Activated CD8-positive, alpha-beta T cell treated with anti-CD3 and anti-CD28 coated beads, Interleukin-2, amount 10 ng/mL, durations not matched to agents 7 days and 5 days (primary cell): ENCODE data around the gene FERMT3. TPM values are rescaled to one million over a fixed set of nuclear protein-coding genes. Genes with fewer than 3 reads are reported as not detected.

Experiments used
- ATAC-seq: fragments of 150-1000 bp; cut with Tn5 transposase; one replicate; pipeline ENCODE4 v1.10.0; 2021; ENCODE audit warnings: moderate library complexity
- CTCF ChIA-PET: fragments of 350-600 bp; sonication (Branson Sonifier 250); formaldehyde crosslinking; loops from one replicate; lab custom pipeline; 2021; ENCODE audit warnings: antibody characterized with exemption; lab: Charles Lee
- POLR2A ChIA-PET: fragments of 350-600 bp; sonication (Branson Sonifier 250); formaldehyde crosslinking; loops from one replicate; lab custom pipeline; 2021; ENCODE audit warnings: antibody characterized with exemption; lab: Charles Lee
- DNase-seq: peaks from one replicate; pipeline ENCODE4 v3.0.0-alpha.2; 2020
- H3K27ac Mint-ChIP-seq: one replicate; pipeline ENCODE4 v1.8.0; 2021; ENCODE audit warnings: mild to moderate bottlenecking, mixed read lengths
- H3K27me3 Mint-ChIP-seq: one replicate; pipeline ENCODE4 v1.8.0; 2021; ENCODE audit warnings: low read depth, mixed read lengths
- H3K36me3 Mint-ChIP-seq: one replicate; pipeline ENCODE4 v1.8.0; 2021; ENCODE audit warnings: low read depth, mixed read lengths
- H3K4me1 Mint-ChIP-seq: one replicate; pipeline ENCODE4 v1.8.0; 2021; ENCODE audit warnings: low read depth, mixed read lengths
- H3K4me3 Mint-ChIP-seq: one replicate; pipeline ENCODE4 v1.8.0; 2021; ENCODE audit warnings: mild to moderate bottlenecking, mixed read lengths
- H3K9me3 Mint-ChIP-seq: one replicate; pipeline ENCODE4 v1.8.0; 2022; ENCODE audit warnings: mixed read lengths; ENCODE audit not compliant: insufficient read depth
- total RNA-seq, 2 experiments: library from RNA; stranded (reverse); gene quantifications; one replicate each; pipeline ENCODE4 v1.2.3, GENCODE V29; 2021

FERMT3 gene
- total RNA-seq, 2 experiments from 2014 or later = 261 to 281 TPM

DNA sequence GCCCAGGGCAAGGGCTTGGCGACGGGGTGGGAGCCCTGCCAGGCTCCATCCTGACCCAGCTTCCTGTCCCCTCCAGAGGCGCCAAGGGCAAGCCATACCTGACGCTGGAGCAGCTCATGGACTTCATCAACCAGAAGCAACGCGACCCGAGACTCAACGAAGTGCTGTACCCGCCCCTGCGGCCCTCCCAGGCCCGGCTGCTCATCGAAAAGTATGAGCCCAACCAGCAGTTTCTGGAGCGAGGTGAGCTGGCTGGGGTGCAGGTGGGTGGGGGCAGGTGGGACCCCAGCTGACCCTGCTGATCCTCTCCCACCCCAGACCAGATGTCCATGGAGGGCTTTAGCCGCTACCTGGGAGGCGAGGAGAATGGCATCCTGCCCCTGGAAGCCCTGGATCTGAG lies 49.8 kb downstream of the FERMT3 start:
- Mint-ChIP-seq H3K4me3 (no peak overlapping the region), H3K4me1 (peaks cover 28% of the 10 kb centered on the region), H3K9me3 (no peaks in the 10 kb centered on the region), H3K27ac (no peak overlapping the region), H3K27me3 (no peaks in the 10 kb centered on the region), H3K36me3 (peaks cover 15% of the 10 kb centered on the region)
- ChIA-PET POLR2A (interaction anchor here (0.7 to 1.0 kb wide), 2 partner anchors 13 to 30 kb away, joined by 3 to 4 read pairs; partner anchors contain the start of genes NUDT22 and TRPT1), CTCF (interaction anchor here (1.3 kb wide), 1 partner anchor 13 kb away, joined by 4 read pairs; no protein-coding TSS in a partner anchor)
- ATAC-seq = no peak
- no peak for DNase-seq

DNA sequence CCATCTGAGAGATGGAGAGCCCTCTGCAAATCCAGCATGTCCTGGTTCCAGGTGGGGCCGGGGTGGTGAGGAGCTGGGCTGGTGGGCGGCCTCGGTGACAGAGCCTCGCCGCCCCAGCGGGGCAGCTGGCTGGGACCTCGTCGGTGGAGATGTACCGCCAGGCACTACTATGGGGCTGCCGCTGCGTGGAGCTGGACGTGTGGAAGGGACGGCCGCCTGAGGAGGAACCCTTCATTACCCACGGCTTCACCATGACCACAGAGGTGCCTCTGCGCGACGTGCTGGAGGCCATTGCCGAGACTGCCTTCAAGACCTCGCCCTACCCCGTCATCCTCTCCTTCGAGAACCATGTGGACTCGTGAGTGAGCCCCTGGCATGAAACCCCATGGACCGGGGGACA lies 51.8 kb downstream of the FERMT3 start:
- ChIA-PET CTCF (interaction anchor here (1.2 kb wide), 1 partner anchor 12 kb away, joined by 4 read pairs; no protein-coding TSS in a partner anchor), POLR2A (interaction anchor here (0.6 to 1.5 kb wide), 3 partner anchors 11 to 34 kb away, joined by 3 to 8 read pairs (median 3); no protein-coding TSS in a partner anchor)
- Mint-ChIP-seq H3K27ac (no peak overlapping the region), H3K27me3 (no peaks in the 10 kb centered on the region), H3K4me1 (peaks cover 15% of the 10 kb centered on the region), H3K4me3 (no peak overlapping the region), H3K36me3 (peaks cover 21% of the 10 kb centered on the region), H3K9me3 (no peaks in the 10 kb centered on the region)
- ATAC-seq (no peak), DNase-seq (no peak)

DNA sequence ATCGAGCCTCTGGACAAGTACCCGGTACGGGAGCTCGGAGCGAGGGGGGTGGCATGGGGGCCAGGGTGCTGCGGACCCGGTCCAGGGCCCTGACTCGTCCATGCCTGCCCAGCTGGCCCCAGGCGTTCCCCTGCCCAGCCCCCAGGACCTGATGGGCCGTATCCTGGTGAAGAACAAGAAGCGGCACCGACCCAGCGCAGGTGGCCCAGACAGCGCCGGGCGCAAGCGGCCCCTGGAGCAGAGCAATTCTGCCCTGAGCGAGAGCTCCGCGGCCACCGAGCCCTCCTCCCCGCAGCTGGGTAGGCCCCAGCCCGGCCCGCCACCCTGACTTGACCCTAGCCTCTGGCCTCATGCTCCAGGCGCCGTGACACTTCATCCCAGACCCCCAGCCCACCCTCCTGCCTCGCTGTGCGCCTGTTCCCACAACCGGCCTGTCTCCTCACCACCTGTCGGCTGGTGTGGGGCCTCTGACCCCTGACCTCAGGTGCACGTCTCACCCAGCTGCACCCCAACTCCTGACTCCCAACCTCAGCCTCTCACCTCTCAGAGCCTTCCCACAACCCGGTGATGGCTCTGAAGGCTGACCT lies 52.5 kb downstream of the FERMT3 start:
- DNase-seq = no peak
- Mint-ChIP-seq H3K4me1 (peaks cover 8% of the 10 kb centered on the region), H3K27ac (no peak overlapping the region), H3K36me3 (peaks cover 21% of the 10 kb centered on the region), H3K9me3 (no peaks in the 10 kb centered on the region), H3K27me3 (no peaks in the 10 kb centered on the region), H3K4me3 (no peak overlapping the region)
- ChIA-PET POLR2A (interaction anchor here (1.2 to 1.5 kb wide), 2 partner anchors 10 to 14 kb away, joined by 4 to 8 read pairs; no protein-coding TSS in a partner anchor), CTCF (no interaction called here)
- no peak for ATAC-seq

DNA sequence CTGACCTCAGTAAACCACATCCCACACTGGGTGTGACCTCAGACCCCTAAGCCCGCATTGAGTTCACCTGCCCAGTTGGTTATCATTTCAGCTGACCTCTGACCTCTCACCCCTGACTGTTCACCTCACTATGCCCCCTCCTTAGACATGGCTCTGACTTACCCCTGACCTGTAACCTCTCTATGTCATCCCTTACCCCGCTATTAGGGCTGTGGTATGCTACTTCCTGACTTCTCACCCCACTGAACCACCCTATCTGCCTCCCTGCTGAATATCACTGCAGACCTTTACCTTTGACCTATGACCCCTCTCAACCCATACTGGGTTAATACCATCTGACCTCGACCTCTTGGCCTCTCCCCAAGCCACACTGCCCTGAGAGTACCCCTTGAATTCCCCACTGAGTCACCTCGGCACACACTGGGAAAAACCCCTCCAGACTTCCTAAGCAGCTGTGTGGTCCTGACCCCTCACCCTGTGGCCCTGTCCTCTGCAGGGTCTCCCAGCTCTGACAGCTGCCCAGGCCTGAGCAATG lies 53.1 kb downstream of the FERMT3 start:
- ATAC-seq = no peak
- DNase-seq = no peak
- no peak overlapping the region for H3K4me3 Mint-ChIP-seq
- H3K27me3 Mint-ChIP-seq = no peaks in the 10 kb centered on the region
- ChIA-PET CTCF (no interaction called here), POLR2A (interaction anchor here (1.2 to 1.5 kb wide), 2 partner anchors 9 to 15 kb away, joined by 4 to 8 read pairs; no protein-coding TSS in a partner anchor)
- H3K36me3 Mint-ChIP-seq = peaks cover 23% of the 10 kb centered on the region
- H3K9me3 Mint-ChIP-seq = no peaks in the 10 kb centered on the region
- H3K4me1 Mint-ChIP-seq = peaks cover 7% of the 10 kb centered on the region
- H3K27ac Mint-ChIP-seq = no peak overlapping the region

- no peaks in the 10 kb centered on the region for H3K9me3 Mint-ChIP-seq
- no peak overlapping the region for H3K27ac Mint-ChIP-seq
- H3K4me1 Mint-ChIP-seq = peaks cover 7% of the 10 kb centered on the region
- H3K27me3 Mint-ChIP-seq = no peaks in the 10 kb centered on the region
- H3K4me3 Mint-ChIP-seq = no peak overlapping the region
- CTCF ChIA-PET = no interaction called here
- POLR2A ChIA-PET = no interaction called here
- DNase-seq = no peak
- no peak for ATAC-seq
- peaks cover 23% of the 10 kb centered on the region for H3K36me3 Mint-ChIP-seq
Measured at GRCh38 chr11:64260147-64260708, 53.7 kb downstream of the FERMT3 start.

GRCh38 chr11:64261556-64262080 lies 55.1 kb downstream of the FERMT3 start:
- Mint-ChIP-seq H3K4me3 (no peak overlapping the region), H3K27me3 (no peaks in the 10 kb centered on the region), H3K36me3 (peaks cover 20% of the 10 kb centered on the region), H3K4me1 (peaks cover 7% of the 10 kb centered on the region), H3K9me3 (no peaks in the 10 kb centered on the region), H3K27ac (no peak overlapping the region)
- DNase-seq (no peak), ATAC-seq (no peak)
- ChIA-PET POLR2A (interaction anchor here (0.8 to 1.5 kb wide), 3 partner anchors 10 to 38 kb away, joined by 3 read pairs; partner anchors contain the start of gene PPP1R14B), CTCF (interaction anchor here (0.7 to 2.5 kb wide), 3 partner anchors 10 to 583 kb away, joined by 3 to 10 read pairs (median 3); partner anchors contain the start of genes PLCB3 and PPP1R14B)

- H3K36me3 Mint-ChIP-seq = peaks cover 19% of the 10 kb centered on the region
- H3K27me3 Mint-ChIP-seq = no peaks in the 10 kb centered on the region
- no peak for DNase-seq
- CTCF ChIA-PET = interaction anchor here (0.8 to 2.5 kb wide), 2 partner anchors 11 to 16 kb away, joined by 3 to 10 read pairs; partner anchors contain the start of genes PLCB3 and PPP1R14B
- H3K4me1 Mint-ChIP-seq = peaks cover 9% of the 10 kb centered on the region
- H3K4me3 Mint-ChIP-seq = no peak overlapping the region
- H3K27ac Mint-ChIP-seq = no peak overlapping the region
- POLR2A ChIA-PET = interaction anchor here (0.7 to 1.3 kb wide), 2 partner anchors 56 to 76 kb away, joined by 3 to 4 read pairs; partner anchors contain the start of gene FERMT3
- no peaks in the 10 kb centered on the region for H3K9me3 Mint-ChIP-seq
- no peak for ATAC-seq
Measured at GRCh38 chr11:64262271-64263002, 55.9 kb downstream of the FERMT3 start.

DNA sequence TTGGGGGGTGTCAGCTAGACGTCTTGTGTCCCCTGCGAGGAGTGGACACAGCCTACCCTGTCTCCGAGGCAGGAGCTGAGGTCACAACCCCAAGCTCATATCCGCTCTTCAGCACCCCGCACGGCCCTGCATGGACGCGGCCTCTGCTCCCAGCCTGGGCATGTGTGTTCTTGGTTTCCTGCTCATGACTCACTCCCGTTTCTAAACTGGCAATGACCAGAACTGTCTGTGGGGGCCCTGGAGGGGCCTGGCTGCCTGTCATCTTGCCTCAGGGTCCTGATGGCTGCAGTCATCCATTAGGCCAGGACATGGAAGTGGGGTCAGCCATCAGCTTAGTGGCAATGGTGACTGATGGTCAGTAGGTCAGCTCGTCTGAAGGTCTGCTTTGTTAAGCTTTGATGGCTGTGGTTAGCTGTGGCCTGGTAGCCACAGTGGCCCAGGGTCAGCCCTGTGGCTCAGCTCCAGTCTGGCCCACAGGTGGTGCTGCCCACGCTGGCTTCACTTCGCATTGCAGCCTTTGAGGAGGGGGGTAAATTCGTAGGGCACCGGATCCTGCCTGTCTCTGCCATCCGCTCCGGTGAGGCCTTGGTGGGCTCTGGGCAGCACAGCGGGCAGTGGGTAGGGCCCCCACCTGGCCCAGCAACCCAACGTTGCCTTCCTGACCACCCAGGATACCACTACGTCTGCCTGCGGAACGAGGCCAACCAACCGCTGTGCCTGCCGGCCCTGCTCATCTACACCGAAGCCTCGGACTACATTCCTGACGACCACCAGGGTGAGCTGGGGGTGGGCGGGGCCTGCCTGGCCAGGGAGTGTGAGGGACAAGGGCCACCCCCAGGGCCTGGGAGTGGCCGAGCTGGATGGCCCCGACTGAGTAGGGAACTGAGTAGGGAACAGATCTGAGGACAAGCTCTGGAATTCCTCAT lies 56.8 kb downstream of the FERMT3 start:
- Mint-ChIP-seq H3K4me1 (peaks cover 17% of the 10 kb centered on the region), H3K27me3 (no peaks in the 10 kb centered on the region), H3K9me3 (no peaks in the 10 kb centered on the region), H3K4me3 (no peak overlapping the region), H3K36me3 (peaks cover 23% of the 10 kb centered on the region), H3K27ac (no peak overlapping the region)
- DNase-seq (no peak), ATAC-seq (no peak)
- CTCF ChIA-PET = interaction anchor here (2.5 to 9.5 kb wide), 2 partner anchors 11 to 12 kb away, joined by 10 to 63 read pairs; partner anchors contain the start of gene PLCB3
- POLR2A ChIA-PET = interaction anchor here (0.7 to 2.4 kb wide), 5 partner anchors 11 to 77 kb away, joined by 3 to 7 read pairs (median 4); partner anchors contain the start of genes FERMT3 and PLCB3

DNA sequence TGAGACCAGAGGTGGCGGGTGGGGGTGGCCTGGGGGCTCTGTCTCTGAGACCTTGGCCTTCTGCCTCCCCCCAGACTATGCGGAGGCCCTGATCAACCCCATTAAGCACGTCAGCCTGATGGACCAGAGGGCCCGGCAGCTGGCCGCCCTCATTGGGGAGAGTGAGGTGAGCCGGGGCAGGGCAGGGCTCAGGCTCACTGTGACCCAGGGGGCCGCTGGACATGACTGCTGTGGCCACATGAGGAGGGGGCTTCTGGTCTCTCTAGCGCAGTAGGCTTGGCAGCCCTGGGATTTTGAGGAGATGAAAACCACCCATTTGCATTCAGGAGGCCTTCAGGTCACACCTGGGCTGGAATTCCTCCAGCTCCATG lies 57.4 kb downstream of the FERMT3 start:
- no peak overlapping the region for H3K27ac Mint-ChIP-seq
- CTCF ChIA-PET = interaction anchor here (9.5 kb wide), 1 partner anchor 13 kb away, joined by 63 read pairs; the partner anchor contains the start of gene PLCB3
- H3K27me3 Mint-ChIP-seq = no peaks in the 10 kb centered on the region
- H3K4me3 Mint-ChIP-seq = no peak overlapping the region
- H3K9me3 Mint-ChIP-seq = no peaks in the 10 kb centered on the region
- ATAC-seq (no peak), DNase-seq (no peak)
- POLR2A ChIA-PET = interaction anchor here (1.2 to 2.4 kb wide), 3 partner anchors 12 to 19 kb away, joined by 3 to 7 read pairs (median 4); partner anchors contain the start of gene PLCB3
- H3K4me1 Mint-ChIP-seq = peaks cover 24% of the 10 kb centered on the region
- H3K36me3 Mint-ChIP-seq = peaks cover 28% of the 10 kb centered on the region

GRCh38 chr11:64264371-64264852 lies 57.9 kb downstream of the FERMT3 start:
- Mint-ChIP-seq H3K36me3 (peaks cover 28% of the 10 kb centered on the region), H3K27ac (no peak overlapping the region), H3K4me1 (peaks cover 22% of the 10 kb centered on the region), H3K9me3 (no peaks in the 10 kb centered on the region), H3K27me3 (no peaks in the 10 kb centered on the region), H3K4me3 (no peak overlapping the region)
- ChIA-PET CTCF (interaction anchor here (9.5 kb wide), 1 partner anchor 13 kb away, joined by 63 read pairs; the partner anchor contains the start of gene PLCB3), POLR2A (interaction anchor here (1.2 to 2.4 kb wide), 3 partner anchors 12 to 19 kb away, joined by 3 to 7 read pairs (median 4); partner anchors contain the start of gene PLCB3)
- ATAC-seq (no peak), DNase-seq (no peak)
